Subcutaneous adipose tissue (tissue), 4 donors: Measurements from ENCODE around the gene CIC. TPM values are rescaled to one million over a fixed set of nuclear protein-coding genes. Genes with fewer than 3 reads are reported as not detected.

Source experiments
- total RNA-seq, 4 donors: library from RNA; depleted of rRNA; stranded (reverse); fragments of >200 nt; gene quantifications; one replicate each; pipeline ENCODE4 v1.1.0, GENCODE V29; 2016
- TF ChIP-seq, protein P1 (sequence below): fragments of 450-650 bp; IDR thresholded peaks from one replicate; pipeline ENCODE4 v1.5.1; 2016; ENCODE audit warnings: low read depth, mild to moderate bottlenecking, control low read depth, antibody characterized with exemption, moderate library complexity

The CIC gene
- total RNA-seq, 4 donors from 2014 or later = 12.4 to 49.9 (median 14.9) TPM

DNA sequence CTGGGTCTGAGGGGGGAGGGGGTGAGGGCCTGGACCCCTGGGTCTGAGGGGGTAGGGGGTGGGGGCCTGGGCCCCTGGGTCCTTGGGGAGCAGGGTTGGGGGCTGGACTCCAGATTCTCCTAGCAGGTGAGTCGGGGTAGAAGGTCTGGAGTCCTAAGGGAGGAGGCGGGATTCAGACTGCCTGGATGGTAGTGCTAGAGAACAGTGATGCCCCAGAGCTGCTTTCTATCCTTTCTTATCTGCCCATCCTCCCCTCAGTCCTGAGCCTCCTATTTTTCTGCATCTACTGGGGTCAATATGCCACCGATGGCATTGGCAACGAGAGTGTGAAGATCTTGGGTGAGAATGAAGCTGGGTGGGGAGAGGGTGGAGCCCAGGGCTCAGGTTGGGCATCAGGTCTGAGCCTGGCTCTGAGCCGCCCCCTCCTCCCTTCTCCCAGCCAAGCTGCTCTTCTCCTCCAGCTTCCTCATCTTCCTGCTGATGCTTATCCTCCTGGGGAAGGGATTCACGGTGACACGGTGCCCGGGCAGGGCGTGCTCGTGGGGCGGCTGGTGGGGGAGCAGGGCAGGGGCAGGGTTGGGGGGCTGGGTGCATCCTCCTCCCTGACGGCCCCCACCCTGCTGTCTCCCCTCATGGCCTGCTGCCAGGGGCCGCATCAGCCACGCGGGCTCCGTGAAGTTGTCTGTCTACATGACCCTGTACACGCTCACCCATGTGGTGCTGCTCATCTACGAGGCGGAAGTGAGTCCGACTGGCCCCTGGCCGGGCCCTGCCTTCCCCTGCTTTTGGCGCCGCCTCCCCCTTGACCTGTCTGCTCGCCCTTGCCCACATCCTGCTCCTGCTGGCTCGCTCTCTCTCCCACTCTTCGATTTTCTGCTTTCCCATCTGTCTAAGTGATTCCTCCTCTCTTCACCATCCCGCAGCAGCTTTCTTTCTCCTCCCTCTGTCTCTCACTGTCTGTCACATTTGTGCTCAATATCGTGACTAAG lies 47.5 kb downstream of the CIC start:
- TF ChIP-seq, protein P1, sequence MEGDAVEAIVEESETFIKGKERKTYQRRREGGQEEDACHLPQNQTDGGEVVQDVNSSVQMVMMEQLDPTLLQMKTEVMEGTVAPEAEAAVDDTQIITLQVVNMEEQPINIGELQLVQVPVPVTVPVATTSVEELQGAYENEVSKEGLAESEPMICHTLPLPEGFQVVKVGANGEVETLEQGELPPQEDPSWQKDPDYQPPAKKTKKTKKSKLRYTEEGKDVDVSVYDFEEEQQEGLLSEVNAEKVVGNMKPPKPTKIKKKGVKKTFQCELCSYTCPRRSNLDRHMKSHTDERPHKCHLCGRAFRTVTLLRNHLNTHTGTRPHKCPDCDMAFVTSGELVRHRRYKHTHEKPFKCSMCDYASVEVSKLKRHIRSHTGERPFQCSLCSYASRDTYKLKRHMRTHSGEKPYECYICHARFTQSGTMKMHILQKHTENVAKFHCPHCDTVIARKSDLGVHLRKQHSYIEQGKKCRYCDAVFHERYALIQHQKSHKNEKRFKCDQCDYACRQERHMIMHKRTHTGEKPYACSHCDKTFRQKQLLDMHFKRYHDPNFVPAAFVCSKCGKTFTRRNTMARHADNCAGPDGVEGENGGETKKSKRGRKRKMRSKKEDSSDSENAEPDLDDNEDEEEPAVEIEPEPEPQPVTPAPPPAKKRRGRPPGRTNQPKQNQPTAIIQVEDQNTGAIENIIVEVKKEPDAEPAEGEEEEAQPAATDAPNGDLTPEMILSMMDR = no peak

DNA sequence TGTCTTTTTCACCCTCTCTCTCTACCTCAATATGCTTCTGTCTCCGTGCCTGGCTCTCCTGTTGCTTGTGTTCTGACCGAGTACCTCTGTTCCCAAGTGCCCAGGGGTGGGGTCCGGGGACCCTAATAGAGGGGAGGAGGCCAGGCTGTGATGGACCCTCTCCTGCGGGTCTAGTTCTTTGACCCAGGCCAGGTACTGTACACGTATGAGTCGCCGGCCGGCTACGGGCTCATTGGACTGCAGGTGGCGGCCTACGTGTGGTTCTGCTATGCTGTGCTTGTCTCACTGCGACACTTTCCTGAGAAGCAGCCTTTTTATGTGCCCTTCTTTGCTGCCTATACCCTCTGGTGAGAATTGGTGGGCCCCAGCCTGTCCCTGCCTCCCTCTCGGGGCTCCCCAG lies 48.5 kb downstream of the CIC start:
- TF ChIP-seq, protein P1 = no peak

DNA sequence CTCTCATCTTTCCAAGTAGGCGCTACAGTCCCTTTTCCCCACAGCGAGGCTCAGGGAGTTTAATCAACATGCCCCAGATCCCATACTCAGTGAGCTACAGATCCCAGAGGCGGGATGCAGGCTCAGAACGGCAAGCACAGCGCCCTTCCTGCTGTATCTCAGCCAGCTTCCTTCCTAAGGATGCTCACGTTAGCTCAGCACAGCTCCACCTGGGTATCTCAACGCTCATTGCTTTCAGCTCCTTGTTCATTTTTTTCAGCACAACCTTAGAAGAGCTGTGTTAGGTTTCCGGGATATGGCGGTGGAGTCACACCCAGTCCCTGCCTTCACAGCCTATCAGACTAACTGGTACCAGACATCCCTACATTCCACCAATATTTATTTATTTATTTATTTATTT lies 53.3 kb downstream of the CIC start:
- TF ChIP-seq, protein P1 = no peak

DNA sequence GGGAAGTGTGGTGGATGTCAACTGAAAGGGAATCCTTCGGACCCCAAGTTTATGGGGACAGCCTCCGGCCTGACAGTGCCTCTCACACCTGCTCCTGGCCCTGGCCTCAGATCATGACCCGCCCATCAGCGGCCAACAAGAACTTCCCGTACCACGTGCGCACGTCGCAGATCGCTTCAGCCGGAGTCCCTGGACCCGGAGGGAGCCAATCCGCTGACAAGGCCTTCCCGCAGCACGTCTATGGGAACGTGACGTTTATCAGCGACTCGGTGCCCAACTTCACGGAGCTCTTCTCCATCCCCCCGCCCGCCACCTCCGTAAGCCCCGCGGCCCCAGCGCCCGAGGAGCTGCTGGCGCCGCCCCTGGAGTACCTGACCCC lies 54.4 kb downstream of the CIC start:
- TF ChIP-seq, protein P1 = no peak

DNA sequence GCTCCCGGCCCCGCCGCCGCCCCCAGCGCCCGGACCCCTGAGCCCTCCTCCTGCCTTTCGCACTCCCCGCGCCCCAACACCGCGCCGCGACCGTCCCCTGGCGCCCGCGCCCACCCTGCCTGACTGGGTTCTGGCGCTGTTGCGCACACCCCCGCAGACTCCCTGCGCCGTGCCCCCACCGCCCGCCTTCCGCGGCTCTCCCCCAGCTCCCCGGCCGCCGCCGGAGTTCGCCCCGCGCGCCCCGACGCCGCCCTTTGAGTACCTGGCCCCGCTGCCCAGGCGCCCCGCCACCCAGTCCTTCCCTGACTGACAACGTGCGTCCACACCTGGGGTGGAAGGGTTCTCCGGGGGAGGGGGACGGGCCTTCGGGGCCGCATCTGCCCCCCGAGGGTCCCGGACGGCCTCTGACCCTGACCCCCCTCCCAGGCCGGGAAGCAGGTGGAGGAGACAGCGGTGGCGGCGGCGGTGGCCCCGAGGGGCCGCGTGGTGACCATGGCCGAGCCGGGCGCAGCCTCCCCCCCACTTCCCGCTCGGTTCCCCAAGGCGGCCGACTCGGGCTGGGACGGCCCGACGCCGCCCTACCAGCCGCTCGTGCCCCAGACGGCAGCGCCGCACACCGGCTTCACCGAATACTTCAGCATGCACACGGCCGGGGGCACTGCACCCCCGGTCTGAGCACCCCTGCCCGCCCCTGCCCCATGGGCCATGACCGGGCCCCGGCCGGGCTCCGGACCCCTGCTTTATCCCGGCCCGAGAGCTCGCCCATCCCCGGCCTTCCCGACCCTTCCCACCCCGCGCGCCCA lies 55.0 kb downstream of the CIC start:
- TF ChIP-seq, protein P1 = no peak

DNA sequence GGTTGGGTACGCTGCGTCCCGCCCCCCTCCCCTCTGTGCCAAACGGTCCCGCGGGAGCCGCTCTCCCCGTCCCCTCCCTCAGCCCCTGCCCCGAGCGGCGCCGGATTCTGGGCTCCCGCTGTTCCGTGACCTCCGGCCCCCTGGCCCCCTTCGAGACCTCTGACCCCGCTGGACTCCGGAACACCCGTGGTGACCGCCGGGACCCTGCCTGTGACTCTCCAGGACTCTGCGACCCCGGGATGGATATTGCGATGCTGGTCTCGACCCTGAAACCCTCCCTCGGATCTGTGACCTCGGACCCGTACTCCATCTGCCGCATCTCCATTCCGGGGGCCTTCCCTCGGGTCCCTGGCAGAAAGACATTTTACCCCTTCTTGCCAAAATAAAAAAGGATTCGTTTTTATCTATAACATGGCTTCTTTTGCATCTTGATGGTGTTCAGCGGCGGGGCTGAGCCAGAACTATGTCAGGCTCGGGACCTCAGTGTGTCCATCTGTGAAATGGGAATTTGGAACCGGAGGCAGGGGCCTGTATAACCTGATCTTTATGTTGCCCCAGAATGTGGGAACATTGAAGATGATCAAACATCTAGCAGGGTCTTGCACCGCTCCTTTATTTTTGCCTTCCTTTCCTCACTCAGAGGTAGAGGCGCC lies 55.7 kb downstream of the CIC start:
- TF ChIP-seq, protein P1 = no peak
